ENCODE measurements around the gene MRPL36. TPM values are rescaled to one million over a fixed set of nuclear protein-coding genes. Genes with fewer than 3 reads are reported as not detected.
"Not testable (repeated sequence)": the region's sequence is repeated elsewhere in the genome, so short reads cannot be mapped to it uniquely, and the experiment has no call there.

The MRPL36 gene
- total RNA-seq, 1 donor from 2014 or later: 57.4 TPM

GRCh38 chr5:1791176-1791575 lies 8.5 kb downstream of the MRPL36 start:
- Histone ChIP-seq H3K9me3 (replicated peaks) (no peaks in the 10 kb centered on the region), H3K4me3 (no peak overlapping the region), H3K4me1 (peaks cover 31% of the 10 kb centered on the region), H3K27me3 (ENCODE audit: low read depth) (peaks cover 4% of the 10 kb centered on the region), H3K36me3 (peaks cover under 1% of the 10 kb centered on the region), H3K27ac (replicated peaks) (peak overlapping the region; percentile 66)
- no peak for TF ChIP-seq CTCF (IDR thresholded peaks at IDR 0.05; ENCODE audit: borderline replicate concordance)
- intact Hi-C loops (cut with micrococcal nuclease): no loop called here
- DNase-seq: no peak

- Histone ChIP-seq H3K36me3 (no peaks in the 10 kb centered on the region), H3K27ac (replicated peaks) (peak overlapping the region; percentile 66), H3K4me3 (no peak overlapping the region), H3K27me3 (ENCODE audit: low read depth) (peaks cover 7% of the 10 kb centered on the region), H3K9me3 (replicated peaks) (no peaks in the 10 kb centered on the region), H3K4me1 (peaks cover 31% of the 10 kb centered on the region)
- intact Hi-C loops (cut with micrococcal nuclease): no loop called here
- DNase-seq: no peak
- TF ChIP-seq CTCF (IDR thresholded peaks at IDR 0.05; ENCODE audit: borderline replicate concordance): no peak
Observed at GRCh38 chr5:1789834-1790471, 9.7 kb downstream of the MRPL36 start.

GRCh38 chr5:1789438-1789833 lies 10.2 kb downstream of the MRPL36 start:
- H3K36me3 ChIP-seq; H3K4me3 ChIP-seq; DNase-seq; intact Hi-C loops (cut with micrococcal nuclease); H3K9me3 ChIP-seq (replicated peaks): not testable (repeated sequence)
- H3K4me1 ChIP-seq: peaks cover 31% of the 10 kb centered on the region
- H3K27me3 ChIP-seq (ENCODE audit: low read depth): peaks cover 12% of the 10 kb centered on the region
- H3K27ac ChIP-seq (replicated peaks): peak overlapping the region; percentile 66

GRCh38 chr5:1788828-1789227 lies 10.8 kb downstream of the MRPL36 start:
- DNase-seq: no peak
- H3K9me3 ChIP-seq (replicated peaks): no peaks in the 10 kb centered on the region
- H3K4me3 ChIP-seq: no peak overlapping the region
- H3K27ac ChIP-seq (replicated peaks): no peak overlapping the region
- H3K4me1 ChIP-seq: peaks cover 31% of the 10 kb centered on the region
- H3K36me3 ChIP-seq: no peaks in the 10 kb centered on the region
- peaks cover 16% of the 10 kb centered on the region for H3K27me3 ChIP-seq (ENCODE audit: low read depth)
- intact Hi-C loops (cut with micrococcal nuclease): no loop called here
- TF ChIP-seq CTCF (IDR thresholded peaks at IDR 0.05; ENCODE audit: borderline replicate concordance): no peak

- H3K9me3 ChIP-seq (replicated peaks): no peaks in the 10 kb centered on the region
- no peak overlapping the region for H3K27ac ChIP-seq (replicated peaks)
- no peak for DNase-seq
- TF ChIP-seq CTCF (IDR thresholded peaks at IDR 0.05; ENCODE audit: borderline replicate concordance): no peak
- peaks cover 16% of the 10 kb centered on the region for H3K27me3 ChIP-seq (ENCODE audit: low read depth)
- intact Hi-C loops (cut with micrococcal nuclease): no loop called here
- H3K4me3 ChIP-seq: no peak overlapping the region
- no peaks in the 10 kb centered on the region for H3K36me3 ChIP-seq
- H3K4me1 ChIP-seq: peaks cover 30% of the 10 kb centered on the region
Observed at GRCh38 chr5:1788200-1788599, 11.4 kb downstream of the MRPL36 start.

GRCh38 chr5:1787472-1788047 lies 12.1 kb downstream of the MRPL36 start:
- TF ChIP-seq CTCF (IDR thresholded peaks at IDR 0.05; ENCODE audit: borderline replicate concordance): no peak
- H3K27ac ChIP-seq (replicated peaks): no peak overlapping the region
- no peak for DNase-seq
- H3K4me3 ChIP-seq: no peak overlapping the region
- no peaks in the 10 kb centered on the region for H3K36me3 ChIP-seq
- H3K9me3 ChIP-seq (replicated peaks): no peaks in the 10 kb centered on the region
- intact Hi-C loops (cut with micrococcal nuclease): no loop called here
- H3K27me3 ChIP-seq (ENCODE audit: low read depth): peaks cover 16% of the 10 kb centered on the region
- H3K4me1 ChIP-seq: peaks cover 29% of the 10 kb centered on the region

All from left ventricle myocardium inferior (tissue), 1 donor.